LHCN-M2 (cell line): ENCODE data around the gene MAP3K5. TPM values are rescaled to one million over a fixed set of nuclear protein-coding genes. Genes with fewer than 3 reads are reported as not detected.
"Not testable (repeated sequence)": the region's sequence is repeated elsewhere in the genome, so short reads cannot be mapped to it uniquely, and the experiment has no call there.

Experiments
- DNase-seq: peaks from one replicate; pipeline ENCODE4 v3.0.0-alpha.2; 2012; ENCODE audit warnings: low read depth
- polyA plus RNA-seq: library from polyadenylated mRNA; unstranded; fragments of >200 nt; gene quantifications from one replicate; pipeline ENCODE4 v1.2.1, GENCODE V29; 2012; ENCODE audit warnings: missing spikeins
- total RNA-seq: library from RNA; depleted of rRNA; stranded (reverse); fragments of >200 nt; gene quantifications from 2 replicates; pipeline ENCODE4 v1.2.3, GENCODE V29; 2014; rRNA removed

Gene MAP3K5, protein sequence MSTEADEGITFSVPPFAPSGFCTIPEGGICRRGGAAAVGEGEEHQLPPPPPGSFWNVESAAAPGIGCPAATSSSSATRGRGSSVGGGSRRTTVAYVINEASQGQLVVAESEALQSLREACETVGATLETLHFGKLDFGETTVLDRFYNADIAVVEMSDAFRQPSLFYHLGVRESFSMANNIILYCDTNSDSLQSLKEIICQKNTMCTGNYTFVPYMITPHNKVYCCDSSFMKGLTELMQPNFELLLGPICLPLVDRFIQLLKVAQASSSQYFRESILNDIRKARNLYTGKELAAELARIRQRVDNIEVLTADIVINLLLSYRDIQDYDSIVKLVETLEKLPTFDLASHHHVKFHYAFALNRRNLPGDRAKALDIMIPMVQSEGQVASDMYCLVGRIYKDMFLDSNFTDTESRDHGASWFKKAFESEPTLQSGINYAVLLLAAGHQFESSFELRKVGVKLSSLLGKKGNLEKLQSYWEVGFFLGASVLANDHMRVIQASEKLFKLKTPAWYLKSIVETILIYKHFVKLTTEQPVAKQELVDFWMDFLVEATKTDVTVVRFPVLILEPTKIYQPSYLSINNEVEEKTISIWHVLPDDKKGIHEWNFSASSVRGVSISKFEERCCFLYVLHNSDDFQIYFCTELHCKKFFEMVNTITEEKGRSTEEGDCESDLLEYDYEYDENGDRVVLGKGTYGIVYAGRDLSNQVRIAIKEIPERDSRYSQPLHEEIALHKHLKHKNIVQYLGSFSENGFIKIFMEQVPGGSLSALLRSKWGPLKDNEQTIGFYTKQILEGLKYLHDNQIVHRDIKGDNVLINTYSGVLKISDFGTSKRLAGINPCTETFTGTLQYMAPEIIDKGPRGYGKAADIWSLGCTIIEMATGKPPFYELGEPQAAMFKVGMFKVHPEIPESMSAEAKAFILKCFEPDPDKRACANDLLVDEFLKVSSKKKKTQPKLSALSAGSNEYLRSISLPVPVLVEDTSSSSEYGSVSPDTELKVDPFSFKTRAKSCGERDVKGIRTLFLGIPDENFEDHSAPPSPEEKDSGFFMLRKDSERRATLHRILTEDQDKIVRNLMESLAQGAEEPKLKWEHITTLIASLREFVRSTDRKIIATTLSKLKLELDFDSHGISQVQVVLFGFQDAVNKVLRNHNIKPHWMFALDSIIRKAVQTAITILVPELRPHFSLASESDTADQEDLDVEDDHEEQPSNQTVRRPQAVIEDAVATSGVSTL (N-terminal part only)
- 51.5 and 68.5 TPM in 2 replicates for total RNA-seq
- 8.9 TPM for polyA plus RNA-seq

DNA sequence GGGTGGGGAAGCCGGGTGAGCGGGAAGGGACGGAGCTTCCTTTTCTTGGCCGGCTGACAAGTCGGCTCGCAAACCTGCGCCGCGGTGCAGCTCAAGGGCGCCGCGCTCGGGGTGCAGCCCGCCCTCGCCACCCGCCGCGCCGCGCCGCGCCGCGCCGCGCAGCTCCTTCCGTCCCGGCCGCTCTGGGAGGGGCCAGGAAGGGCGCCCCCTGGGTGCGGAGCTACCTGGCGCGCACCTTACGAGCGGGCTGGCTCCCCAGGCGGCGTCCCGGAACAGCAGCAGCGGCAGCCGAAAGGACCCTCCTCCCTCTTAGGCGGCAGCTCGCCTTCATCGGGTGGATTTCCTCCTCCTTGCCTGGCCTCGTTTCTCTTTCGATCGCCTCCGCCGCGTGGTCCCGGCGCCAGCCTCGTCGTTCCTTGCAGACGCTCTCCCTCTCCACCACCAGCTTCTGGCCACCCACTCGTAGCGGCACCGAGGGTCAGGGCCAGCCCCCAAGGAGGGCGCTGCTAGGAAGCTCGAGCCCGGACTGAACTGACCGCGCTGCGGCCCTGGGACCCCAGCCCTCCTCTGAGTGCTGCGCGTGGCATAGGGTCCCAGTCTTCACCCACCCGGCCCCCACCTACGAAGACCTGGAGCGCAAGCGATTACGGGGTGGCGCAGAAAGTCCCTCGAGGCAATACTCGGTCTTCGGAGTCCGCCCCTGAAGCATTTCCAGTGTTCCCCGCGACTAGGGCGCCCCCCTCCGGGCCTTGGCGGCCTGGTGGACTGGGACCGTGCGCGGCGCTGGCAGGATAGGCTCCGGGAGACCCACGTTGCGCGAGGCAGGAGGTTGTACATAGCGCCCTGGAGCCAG is at the start of gene MAP3K5:
Gene MAP3K5, minus strand, starts transcription at position 68 of the 853 bp plus-strand sequence. CDS start 320 bp downstream, outside the sequence.
- peak; percentile 88 for DNase-seq

DNA sequence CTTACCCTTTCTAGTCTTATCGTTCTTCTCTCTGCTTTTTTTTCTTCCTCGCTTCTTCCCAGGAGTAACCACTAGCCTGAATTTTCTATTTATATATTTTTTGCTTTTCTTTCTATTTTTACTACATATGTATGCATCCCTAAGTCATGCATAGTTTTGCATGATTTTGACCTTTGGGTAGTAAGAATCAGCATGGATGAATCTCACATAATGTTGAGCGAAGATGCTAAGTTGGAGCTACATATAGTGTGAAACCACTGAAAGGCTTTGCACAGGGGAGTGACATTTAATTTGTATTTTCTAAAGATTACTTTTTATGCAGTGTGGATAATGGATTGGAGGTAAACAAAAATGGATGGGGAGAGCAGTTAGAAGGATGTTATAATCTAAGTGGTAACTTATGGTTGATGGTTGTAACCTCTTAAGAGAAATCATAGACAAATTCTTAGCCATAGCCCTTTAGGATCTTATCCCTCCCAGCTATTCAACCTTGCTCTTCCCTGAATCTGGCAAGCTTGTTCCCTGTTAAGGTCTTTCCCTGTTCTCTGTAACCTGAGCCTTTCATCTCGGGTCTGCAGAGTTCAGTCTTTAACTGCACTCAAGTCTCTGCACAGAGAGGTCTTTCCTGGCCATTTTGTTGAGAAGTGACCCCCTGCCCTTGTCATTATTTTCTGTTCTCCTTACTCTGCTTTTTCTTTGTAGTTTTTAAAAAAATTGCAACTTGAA is 48.2 kb upstream of the MAP3K5 start:
- DNase-seq, result no peak

GRCh38 chr6:136831873-136832562 is 39.7 kb upstream of the MAP3K5 start:
- no peak for DNase-seq

DNA sequence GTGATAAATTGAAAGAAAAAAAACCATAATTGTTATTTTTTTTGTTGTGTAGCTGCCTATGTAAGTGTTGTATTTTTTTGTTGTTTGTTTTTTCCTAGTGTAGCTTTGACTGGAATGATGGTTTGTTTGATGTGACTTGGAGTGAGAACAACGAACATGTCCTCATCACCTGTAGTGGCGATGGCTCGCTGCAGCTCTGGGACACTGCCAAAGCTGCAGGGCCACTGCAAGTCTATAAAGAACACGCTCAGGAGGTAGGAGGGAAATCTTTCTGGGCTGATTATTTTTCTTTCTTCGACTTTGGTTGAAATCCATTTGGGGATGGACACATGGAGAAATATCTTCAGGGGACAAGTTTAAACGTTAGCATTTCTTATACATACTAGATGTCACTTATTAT is 33.9 kb upstream of the MAP3K5 start:
- no peak for DNase-seq

DNA sequence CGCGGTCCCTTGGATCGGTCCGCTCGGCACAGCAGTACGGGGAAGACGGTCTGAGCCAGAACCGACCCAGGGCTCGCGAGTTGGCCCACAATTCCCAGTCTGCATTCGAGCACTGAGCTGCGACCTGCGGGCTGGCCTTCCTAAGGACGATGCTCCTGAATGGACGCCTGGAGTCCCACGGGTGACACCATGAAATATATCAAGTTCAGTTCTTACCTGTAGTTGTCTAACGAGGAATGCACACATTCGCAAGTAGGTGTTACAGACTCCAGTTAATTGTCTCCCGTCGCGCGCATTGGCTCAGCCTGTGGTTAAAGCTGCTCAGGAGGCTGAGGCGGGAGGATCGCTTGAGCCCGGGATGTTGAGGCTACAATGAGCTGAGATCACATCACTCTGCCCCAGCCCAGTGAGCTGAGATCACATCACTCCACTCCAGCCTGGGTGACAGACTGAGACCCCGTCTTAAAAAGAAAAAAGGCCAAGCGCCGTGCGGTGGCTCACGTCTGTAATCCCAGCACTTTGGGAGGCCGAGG is 30.9 kb upstream of the MAP3K5 start:
- DNase-seq, result no peak

GRCh38 chr6:136822376-136823127 is 30.3 kb upstream of the MAP3K5 start, which contains the start of gene PEX7:
Gene PEX7, plus strand, starts transcription at chr6:136822592. Its CDS starts 74 bp downstream, at chr6:136822666.
- DNase-seq, result peak; percentile 90

- peak; percentile 44 for DNase-seq
These were observed 29.7 kb upstream of the MAP3K5 start for GRCh38 chr6:136822046-136822375.

DNA sequence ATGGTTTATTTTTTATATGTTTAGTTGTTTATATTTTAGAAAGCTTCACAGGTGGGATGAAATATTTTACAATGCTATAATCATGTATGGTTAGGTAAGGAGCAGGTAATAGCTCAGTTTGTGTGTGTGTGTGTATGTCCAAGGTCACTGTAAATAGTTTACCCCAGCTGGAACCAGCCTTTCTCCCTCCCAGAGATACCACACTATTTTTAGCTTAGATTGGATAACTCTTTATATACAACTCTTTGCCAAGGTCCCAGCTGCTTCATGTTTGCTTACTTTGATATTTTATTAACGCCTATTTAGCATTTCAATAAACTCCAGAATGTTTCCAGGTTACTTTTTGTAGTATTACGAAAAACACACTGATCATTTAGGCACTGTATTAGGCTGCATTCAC is 28.3 kb upstream of the MAP3K5 start:
- DNase-seq, result no peak

DNA sequence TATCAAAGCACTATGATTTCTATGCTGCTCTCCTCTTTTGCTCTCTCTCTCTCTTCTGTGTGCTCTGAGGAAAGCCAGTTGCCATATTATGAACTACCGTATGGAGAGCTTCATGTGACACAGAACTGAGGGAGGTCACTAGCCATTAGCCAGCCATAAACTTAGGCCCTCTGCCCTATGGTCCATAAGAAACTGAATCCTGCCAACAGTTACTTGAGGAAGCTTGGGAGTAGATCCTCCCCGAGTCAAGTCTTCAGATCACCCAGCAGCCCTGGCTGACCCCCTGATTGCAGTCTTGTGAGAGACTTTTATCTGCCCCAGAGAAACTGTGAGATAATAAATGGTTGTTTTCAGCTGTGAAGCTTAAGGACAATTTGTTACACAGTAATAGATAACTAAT is 24.4 kb upstream of the MAP3K5 start:
- DNase-seq, result no peak

DNA sequence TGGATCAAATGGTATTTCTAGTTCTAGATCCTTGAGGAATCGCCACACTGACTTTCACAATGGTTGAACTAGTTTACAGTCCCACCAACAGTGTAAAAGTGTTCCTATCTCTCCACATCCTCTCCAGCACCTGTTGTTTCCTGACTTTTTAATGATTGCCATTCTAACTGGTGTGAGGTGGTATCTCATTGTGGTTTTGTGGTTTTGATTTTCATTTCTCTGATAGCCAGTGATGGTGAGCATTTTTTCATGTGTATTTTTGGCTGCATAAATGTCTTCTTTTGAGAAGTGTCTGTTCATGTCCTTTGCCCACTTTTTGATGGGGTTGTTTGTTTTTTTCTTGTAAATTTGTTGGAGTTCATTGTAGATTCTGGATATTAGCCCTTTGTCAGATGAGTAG is 23.3 kb upstream of the MAP3K5 start:
- not testable (repeated sequence) for DNase-seq

- DNase-seq, result peak; percentile 29
These were observed 19.9 kb upstream of the MAP3K5 start for GRCh38 chr6:136812174-136812573.

GRCh38 chr6:136811272-136811671 is 19.0 kb upstream of the MAP3K5 start:
- DNase-seq, result no peak

GRCh38 chr6:136809091-136809860 is 17.0 kb upstream of the MAP3K5 start:
- no peak for DNase-seq

DNA sequence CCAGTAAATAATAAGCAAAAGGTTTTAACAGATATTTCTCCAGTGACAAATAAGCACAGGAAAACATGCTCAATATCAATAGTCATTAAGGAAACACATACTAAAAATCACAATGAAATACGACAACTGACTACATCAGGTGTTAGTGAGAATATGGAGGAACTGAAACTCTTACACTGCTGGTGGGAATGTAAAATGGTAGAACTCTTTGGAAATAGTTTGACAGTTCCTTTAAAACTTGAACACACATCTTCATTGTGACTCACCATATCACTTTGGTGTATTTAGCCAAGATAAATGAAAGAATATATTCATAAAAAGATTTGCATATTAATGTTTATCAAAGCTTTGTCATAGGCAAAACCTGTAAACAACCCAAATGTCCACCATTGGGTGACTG is 11.3 kb upstream of the MAP3K5 start:
- no peak for DNase-seq

DNA sequence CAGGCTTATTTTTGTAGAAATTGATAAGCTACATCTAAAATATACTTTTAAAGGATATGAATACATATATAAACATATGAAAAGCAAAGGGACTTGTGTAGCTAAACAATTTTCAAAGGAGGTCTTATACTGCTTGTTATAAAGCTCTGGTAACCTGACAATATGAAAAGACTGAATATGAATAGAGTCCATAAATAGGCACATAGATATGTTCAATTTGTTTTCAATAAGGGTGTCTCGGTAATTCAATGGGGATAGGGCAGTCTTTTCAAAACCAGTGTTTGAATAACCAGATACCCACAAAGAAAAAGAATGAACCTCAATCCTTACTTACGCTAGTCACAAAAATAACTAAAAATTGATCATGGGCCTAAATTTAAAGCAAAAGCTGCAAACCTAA is 9.3 kb upstream of the MAP3K5 start:
- no peak for DNase-seq

DNA sequence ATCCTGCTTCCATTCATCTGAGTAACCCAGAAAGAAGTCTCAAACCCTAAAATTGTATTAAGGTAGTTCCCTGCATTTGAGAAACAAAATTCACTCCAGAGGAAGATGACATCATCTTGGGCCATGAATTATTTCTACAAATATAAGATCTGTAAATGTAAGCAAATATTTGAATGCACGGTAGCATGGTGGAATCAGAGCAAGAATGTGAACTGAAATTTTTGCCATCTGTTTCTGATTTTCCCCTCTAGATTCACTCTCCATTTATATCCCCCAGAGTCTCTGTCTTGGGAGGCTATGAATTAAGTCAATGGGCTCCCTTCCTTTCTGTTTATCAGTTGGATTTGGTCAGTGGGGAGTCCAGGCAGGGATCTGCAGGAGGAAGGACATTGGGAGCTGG is 5.8 kb upstream of the MAP3K5 start:
- DNase-seq, result no peak

DNA sequence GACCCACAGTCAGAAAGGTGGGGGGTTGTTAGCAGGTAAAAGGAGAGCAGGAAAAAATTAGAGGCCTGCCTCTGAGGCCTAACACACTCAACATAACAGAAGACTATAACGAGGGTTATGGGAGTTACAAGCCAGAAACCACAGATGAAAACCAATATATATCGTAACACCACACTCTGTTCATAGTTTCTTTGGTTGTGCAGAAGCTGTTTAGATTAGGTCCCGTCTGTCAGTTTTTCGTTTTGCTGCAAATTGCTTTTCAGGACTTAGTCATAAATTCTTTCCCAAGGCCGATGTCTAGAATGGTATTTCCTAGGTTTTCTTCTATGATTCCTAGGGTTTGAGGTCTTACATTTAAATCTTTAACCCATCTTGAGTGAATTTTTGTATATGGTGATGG is 3.7 kb upstream of the MAP3K5 start:
- no peak for DNase-seq

DNA sequence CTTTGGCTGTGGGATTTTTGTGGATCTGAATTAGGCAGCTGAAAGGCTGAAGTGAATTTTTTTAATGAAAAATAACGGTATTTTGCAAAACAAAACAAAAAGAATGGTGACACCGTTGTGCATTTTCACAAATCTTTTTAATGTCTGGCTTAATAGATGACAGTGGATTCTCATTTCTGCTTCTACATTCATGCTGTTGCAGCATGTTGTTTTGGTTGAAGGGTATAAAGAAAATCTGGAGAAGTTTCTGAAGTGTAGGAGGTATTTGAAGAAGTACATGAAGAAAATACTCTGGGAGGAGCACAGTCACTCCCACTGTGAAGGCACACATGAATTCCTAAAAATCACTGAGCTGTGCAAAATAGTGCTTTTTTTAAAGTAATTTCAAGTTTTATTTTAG is 3.1 kb upstream of the MAP3K5 start:
- DNase-seq, result no peak
